ENCODE measurements around the gene TCEA2.

TCEA2 gene

GRCh38 chr20:64062596-64063388, at the start of gene TCEA2:
Gene TCEA2, plus strand, starts transcription at chr20:64063198. Its CDS starts 115 bp downstream, at chr20:64063313.
- in situ Hi-C loops (cut with HindIII; ENCODE audit: low pct_unique_long_range_greater_than_20kb, low sequenced_read_pairs): no loop called here
- no peak for TF ChIP-seq JUND (IDR thresholded peaks at IDR 0.05; ENCODE audit: low read depth)
- DNase-seq (ENCODE audit: low read depth in 1 of 2, low spot score in 1 of 2): peak; percentile 99

DNA sequence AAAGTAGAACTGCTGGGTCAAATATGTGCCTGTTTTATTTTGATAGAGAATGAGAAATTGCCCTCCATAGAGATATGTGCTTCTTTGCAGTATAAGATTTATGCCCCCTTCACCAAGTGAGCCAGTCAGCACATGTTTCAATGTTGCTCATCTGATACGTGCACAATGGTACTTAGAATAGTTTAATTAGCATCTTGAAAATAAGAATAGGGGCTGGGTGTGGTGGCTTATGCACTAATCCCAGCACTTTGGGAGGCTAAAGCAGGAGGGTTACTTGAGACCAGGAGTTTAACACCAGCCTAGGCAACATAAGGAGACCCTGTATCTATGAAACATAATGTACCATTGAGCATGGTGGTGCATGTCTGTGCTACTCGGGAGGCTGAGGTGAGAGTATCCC, 47.4 kb upstream of the TCEA2 start:
- no peak for DNase-seq (ENCODE audit: low read depth in 1 of 2, low spot score in 1 of 2)
- TF ChIP-seq JUND (IDR thresholded peaks at IDR 0.05; ENCODE audit: low read depth): no peak
- in situ Hi-C loops (cut with HindIII; ENCODE audit: low pct_unique_long_range_greater_than_20kb, low sequenced_read_pairs): no loop called here

- in situ Hi-C loops (cut with HindIII; ENCODE audit: low pct_unique_long_range_greater_than_20kb, low sequenced_read_pairs): no loop called here
- no peak for TF ChIP-seq JUND (IDR thresholded peaks at IDR 0.05; ENCODE audit: low read depth)
- DNase-seq (ENCODE audit: low read depth in 1 of 2, low spot score in 1 of 2): no peak
Observed at GRCh38 chr20:64021124-64021975, 41.6 kb upstream of the TCEA2 start.

- no peak for DNase-seq (ENCODE audit: low read depth in 1 of 2, low spot score in 1 of 2)
- no peak for TF ChIP-seq JUND (IDR thresholded peaks at IDR 0.05; ENCODE audit: low read depth)
- in situ Hi-C loops (cut with HindIII; ENCODE audit: low pct_unique_long_range_greater_than_20kb, low sequenced_read_pairs): no loop called here
Observed at GRCh38 chr20:64022671-64023360, 40.2 kb upstream of the TCEA2 start.

DNA sequence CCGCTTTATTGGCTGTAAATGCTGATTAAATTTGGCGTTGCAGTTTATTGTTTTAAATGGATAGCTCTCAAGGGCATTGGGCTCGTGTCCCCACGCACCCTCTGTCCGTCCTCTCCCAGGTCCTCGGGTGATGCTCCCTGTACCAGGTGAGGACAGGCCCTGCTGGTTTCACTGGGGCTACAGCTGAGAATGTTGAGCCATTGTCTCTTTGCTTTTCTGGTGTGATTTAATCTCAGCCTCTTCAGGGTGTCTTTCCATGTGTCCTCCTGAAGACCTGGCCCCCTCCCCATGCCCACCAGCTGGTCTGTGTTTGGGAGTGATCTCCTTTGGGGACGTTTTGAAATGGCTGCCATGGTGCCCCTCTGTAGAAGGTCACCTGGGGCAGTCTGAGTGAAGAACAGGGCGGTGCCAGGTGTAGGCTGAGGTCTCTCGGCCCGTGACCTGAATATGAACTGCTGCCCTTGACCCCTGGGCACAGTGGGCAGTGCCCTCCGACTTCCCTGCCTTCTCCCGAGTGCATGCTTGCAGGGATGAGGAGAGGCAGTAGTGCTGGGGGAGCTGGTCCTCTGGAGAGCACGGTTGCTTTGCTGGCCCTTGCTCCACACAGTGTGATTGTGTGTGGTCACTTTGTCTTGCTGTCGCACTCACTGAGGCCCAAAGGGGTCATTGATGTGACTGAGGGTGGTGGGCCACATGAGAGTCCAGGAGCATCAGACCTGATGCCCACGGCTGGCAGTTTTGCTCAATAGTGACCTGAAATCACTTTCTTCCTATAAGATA, 39.4 kb upstream of the TCEA2 start:
- no peak for TF ChIP-seq JUND (IDR thresholded peaks at IDR 0.05; ENCODE audit: low read depth)
- in situ Hi-C loops (cut with HindIII; ENCODE audit: low pct_unique_long_range_greater_than_20kb, low sequenced_read_pairs): no loop called here
- DNase-seq (ENCODE audit: low read depth in 1 of 2, low spot score in 1 of 2): no peak

DNA sequence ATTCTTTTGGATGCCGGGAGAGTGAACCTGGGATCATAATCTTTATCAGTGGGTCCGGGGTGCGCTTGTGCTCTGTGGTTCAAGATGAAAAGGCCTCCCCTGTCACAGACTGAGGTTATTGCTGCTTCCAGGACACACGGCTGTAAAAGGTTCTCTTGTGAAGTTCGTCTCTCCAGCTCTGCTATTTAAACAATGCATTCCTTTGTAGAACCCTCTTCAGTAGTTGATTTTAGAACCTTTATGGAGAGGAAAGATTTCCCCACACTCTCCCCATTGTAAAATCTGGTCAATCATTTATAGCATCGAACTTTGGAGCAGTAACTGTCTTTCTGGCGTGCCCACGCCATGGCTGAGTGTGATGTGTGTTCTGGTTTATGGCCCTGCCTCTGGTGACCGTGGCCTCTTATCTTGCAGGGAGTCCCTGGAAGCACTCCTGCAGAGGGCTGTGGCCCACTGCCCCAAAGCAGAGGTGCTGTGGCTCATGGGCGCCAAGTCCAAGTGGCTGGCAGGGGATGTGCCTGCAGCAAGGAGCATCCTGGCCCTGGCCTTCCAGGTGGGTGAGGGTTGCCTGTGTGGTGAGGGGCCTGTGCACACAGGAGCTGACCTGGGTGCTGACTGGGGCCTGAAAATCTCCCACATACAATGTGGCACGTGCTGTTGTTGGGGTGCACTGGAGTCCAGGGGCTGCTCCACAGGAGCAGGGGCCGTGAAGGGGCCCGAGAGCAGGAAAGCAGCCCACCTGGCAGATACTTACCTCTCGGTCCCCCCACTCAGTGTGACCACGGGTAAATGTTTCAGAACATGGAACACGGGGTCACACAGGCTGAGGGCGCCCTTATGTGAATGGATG, 38.6 kb upstream of the TCEA2 start:
- in situ Hi-C loops (cut with HindIII; ENCODE audit: low pct_unique_long_range_greater_than_20kb, low sequenced_read_pairs): no loop called here
- DNase-seq (ENCODE audit: low read depth in 1 of 2, low spot score in 1 of 2): no peak
- TF ChIP-seq JUND (IDR thresholded peaks at IDR 0.05; ENCODE audit: low read depth): no peak

- no peak for DNase-seq (ENCODE audit: low read depth in 1 of 2, low spot score in 1 of 2)
- in situ Hi-C loops (cut with HindIII; ENCODE audit: low pct_unique_long_range_greater_than_20kb, low sequenced_read_pairs): no loop called here
- TF ChIP-seq JUND (IDR thresholded peaks at IDR 0.05; ENCODE audit: low read depth): no peak
Observed at GRCh38 chr20:64025101-64025825, 37.7 kb upstream of the TCEA2 start.

DNA sequence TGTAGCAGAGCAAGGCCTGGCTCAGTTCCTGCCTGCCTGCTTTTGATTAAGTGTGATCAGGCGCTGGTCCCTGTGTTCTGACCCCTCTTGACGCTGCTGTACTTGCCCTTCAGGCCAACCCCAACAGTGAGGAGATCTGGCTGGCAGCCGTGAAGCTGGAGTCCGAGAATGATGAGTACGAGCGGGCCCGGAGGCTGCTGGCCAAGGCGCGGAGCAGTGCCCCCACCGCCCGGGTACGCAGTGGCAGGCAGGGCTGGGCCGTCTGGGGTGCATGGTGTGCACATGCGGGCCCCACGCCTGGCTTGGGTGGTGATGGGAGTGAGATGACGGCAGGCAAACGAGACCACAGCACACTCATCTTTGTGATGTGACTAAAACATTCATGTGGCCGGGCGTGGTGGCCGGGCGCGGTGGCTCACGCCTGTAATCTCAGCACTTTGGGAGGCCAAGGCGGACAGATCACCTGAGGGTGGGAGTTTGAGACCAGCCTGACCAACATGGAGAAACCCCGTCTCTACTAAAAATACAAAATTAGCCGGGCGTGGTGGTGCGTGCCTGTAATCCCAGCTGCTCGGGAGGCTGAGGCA, 37.1 kb upstream of the TCEA2 start:
- in situ Hi-C loops (cut with HindIII; ENCODE audit: low pct_unique_long_range_greater_than_20kb, low sequenced_read_pairs): no loop called here
- TF ChIP-seq JUND (IDR thresholded peaks at IDR 0.05; ENCODE audit: low read depth): no peak
- no peak for DNase-seq (ENCODE audit: low read depth in 1 of 2, low spot score in 1 of 2)

- TF ChIP-seq JUND (IDR thresholded peaks at IDR 0.05; ENCODE audit: low read depth): no peak
- no peak for DNase-seq (ENCODE audit: low read depth in 1 of 2, low spot score in 1 of 2)
- in situ Hi-C loops (cut with HindIII; ENCODE audit: low pct_unique_long_range_greater_than_20kb, low sequenced_read_pairs): no loop called here
Observed at GRCh38 chr20:64027981-64028685, 34.9 kb upstream of the TCEA2 start.

Data from T47D (cell line).